GM19397 (cell line): ENCODE measurements around the gene IL36RN.

ENCODE experiments used
- ATAC-seq: cut with Tn5 transposase; IDR thresholded peaks from one replicate; pipeline ENCODE4 v1.9.1; 2021; ENCODE audit warnings: mild to moderate bottlenecking, moderate library complexity; ENCODE audit not compliant: unreplicated experiment

The IL36RN gene

GRCh38 chr2:113058998-113059960 lies at the start of gene IL36RN:
Gene IL36RN, plus strand, starts transcription at chr2:113059198. Its CDS starts 241 bp downstream, at chr2:113059439.
- ATAC-seq: no peak

GRCh38 chr2:113009622-113010021 lies 49.4 kb upstream of the IL36RN start:
- no peak for ATAC-seq

- ATAC-seq: no peak
Measured at GRCh38 chr2:113010088-113010487, 48.9 kb upstream of the IL36RN start.

DNA sequence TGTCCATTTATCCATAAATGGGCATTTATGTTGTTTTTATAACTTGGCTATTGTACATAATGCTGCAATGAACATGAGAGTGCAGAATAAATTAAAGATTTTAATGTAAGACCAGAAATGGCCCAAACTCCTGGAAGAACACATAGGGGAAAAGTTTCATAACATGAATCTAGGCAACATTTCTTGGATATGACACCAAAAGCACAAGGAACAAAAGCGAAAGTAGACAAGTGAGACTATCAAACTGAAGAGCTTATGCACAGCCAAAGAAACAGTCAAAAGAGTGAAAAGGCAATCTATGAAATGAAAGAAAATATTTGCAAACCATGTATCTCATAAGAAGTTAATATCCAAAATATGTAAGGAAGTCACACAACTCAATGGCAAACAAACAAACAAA lies 47.9 kb upstream of the IL36RN start:
- no peak for ATAC-seq

- ATAC-seq: no peak
Measured at GRCh38 chr2:113012436-113013335, 46.3 kb upstream of the IL36RN start.

DNA sequence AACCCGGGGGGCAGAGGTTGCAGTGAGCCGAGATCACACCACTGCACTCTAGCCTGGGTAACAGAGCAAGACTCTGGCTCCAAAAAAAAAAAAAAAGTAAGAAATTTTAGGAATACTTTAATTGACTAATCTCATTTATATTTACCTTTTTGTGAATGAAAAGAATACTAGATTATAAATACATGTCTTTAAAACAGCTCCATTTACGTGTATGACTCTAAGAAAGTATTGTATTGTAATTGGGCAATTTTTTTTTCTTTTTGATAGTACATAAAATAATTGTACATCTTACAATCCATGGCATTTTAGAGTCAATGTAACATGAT lies 45.7 kb upstream of the IL36RN start:
- no peak for ATAC-seq

- no peak for ATAC-seq
Measured at GRCh38 chr2:113014067-113014466, 44.9 kb upstream of the IL36RN start.

GRCh38 chr2:113015042-113015441 lies 44.0 kb upstream of the IL36RN start:
- no peak for ATAC-seq

DNA sequence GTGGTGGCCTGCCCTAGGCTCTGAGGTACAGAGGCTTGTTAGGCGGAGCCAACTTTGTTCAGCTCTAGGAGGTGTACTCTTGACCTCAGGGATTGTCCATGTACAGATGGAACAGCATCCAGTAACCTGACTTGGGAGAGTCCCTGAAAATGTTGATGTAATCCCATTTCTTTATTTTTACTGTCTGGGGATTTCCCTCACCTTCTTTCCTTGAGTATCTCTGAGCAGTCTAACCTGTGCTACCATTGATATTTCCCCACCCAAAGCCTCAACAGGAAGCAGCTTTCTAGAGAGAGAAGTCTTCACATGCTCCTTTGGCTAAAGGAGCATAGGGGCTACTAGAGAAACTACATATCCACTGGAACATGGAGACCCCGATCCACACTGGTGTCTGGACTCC lies 43.3 kb upstream of the IL36RN start:
- no peak for ATAC-seq

DNA sequence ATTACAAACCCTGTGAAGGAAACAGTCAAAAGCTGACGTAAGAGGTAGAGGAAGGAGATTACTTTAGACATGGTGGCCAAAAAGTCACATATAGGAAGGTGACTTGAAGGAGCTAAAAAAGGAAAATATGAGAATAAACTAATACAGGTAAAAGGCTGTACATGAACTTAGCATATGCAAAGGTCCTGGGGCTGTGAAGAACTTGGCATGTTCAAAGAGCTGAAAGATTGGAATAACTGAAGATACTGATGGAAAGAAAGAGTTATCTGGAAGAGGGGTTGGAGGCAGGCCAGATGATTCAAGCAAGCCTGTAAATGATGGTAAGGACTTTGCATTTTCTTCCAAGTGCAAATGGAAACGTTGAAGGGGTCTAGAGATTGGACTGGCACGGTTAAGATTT lies 40.5 kb upstream of the IL36RN start:
- ATAC-seq: no peak

- ATAC-seq: no peak
Measured at GRCh38 chr2:113021312-113021711, 37.7 kb upstream of the IL36RN start.

GRCh38 chr2:113024764-113025163 lies 34.2 kb upstream of the IL36RN start:
- no peak for ATAC-seq

DNA sequence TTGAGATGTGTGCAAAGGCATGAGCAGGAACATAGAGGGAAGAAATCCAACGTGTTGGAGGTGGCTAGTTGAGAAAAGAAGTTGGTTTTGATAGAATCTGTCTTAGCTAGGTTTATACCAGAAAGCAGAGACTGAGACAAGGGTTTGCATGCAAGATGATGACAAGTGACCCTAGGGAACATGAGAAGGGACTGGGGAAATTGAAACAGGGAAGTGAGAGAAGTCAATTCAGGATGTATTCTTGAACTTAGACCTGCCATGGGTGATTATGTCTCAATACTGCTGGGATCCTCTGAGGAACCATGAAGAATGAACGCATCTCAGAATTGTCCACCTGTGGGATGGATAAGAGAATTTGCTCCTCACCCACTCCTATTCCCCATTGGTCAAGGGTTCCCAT lies 33.3 kb upstream of the IL36RN start:
- no peak for ATAC-seq

- ATAC-seq: no peak
Measured at GRCh38 chr2:113027691-113028090, 31.3 kb upstream of the IL36RN start.

DNA sequence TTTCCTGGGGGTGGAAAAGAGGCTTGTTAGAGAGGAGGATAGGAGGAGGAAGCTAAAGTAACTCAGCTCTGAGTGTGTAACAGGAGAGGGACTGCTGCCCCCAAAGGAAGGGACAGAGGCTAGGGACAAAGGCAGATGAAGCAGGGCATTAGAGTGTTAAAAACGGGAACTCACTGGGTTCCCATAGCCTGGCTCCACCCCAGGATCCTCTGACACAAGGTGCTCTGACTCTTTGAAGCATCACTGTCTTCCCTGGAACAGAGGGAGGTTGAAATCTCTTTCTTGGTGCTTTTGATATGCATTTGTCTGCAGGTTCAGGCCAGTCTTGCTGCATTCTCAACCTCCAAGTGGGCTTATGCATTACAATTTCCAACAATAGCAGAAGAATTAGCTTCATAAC lies 30.9 kb upstream of the IL36RN start:
- ATAC-seq: no peak

DNA sequence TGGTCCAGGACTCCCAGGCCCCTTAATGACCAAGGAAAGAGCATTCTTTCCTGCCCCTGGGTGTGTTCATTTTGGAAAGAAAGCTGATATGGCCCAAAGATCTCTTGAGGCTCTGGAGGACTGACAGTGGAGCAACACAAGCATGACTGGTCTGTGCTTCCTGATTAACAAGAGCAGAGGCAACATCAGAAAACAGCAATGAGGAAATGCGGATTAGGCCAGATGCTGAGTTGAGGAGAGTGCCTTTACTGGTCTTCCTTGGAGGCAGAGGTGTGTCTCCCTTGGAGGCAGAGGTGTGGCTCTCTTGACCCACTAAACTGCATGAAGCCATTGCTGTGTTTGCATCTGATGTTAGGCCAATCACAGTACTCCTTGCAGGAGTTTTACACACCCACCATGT lies 26.3 kb upstream of the IL36RN start:
- ATAC-seq: no peak

DNA sequence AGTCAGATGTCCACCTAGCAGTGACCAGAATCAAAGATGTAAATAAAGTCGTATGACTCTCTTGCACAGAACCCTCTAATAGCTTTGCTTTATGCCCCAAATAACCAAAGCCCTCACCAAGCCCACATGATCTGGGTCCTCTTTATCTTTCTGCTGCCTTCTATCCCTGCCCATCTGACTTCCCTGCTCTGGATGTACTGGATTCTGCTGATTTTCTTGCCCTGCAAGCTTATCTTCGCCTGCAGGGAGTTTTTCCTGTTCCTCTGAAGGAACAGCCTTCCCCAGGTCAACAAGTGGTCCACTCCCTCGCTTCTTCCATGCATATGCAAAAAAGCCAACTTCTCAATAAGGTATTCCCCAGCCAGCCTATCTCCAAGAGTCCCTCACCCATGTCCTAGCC lies 25.0 kb upstream of the IL36RN start:
- ATAC-seq: no peak

DNA sequence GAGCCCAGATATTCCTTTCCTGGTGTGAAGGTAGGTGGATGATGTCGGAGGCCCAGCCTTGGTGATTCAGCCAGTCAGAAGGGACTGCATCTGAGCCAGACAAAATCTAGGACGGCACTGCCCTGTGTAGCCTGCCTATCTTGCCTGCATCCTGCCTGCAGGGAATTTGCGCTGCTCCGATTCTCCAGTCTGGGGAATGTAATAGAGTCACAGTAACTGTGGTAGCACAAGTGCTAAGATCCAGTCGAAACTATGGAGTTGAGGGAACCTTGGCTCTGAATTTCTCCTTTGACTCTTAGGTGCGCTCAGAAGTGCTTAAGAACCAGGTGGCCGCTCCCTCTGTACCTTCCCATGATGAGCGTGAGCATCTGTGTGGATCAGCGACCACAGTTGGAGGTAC lies 22.2 kb upstream of the IL36RN start:
- ATAC-seq: no peak

DNA sequence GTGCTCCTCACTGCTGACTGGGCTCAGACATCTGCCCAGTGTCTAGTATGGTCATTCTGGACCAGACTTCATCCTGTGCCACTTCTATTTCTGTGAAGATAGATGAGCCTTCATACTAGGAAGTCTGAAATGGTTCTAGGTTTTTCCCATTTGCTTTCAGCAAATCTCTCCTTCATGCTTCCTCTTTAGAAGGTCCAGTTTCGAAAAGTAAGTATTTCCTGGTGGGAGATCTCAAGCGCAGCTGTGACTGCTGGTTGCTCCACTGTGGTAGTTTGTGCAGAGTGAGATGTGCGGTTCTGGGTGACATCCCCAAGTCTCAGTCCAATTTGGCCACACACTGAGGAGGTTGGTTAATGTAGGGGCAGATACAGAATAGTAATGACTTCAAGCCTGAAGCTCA lies 20.7 kb upstream of the IL36RN start:
- ATAC-seq: no peak

DNA sequence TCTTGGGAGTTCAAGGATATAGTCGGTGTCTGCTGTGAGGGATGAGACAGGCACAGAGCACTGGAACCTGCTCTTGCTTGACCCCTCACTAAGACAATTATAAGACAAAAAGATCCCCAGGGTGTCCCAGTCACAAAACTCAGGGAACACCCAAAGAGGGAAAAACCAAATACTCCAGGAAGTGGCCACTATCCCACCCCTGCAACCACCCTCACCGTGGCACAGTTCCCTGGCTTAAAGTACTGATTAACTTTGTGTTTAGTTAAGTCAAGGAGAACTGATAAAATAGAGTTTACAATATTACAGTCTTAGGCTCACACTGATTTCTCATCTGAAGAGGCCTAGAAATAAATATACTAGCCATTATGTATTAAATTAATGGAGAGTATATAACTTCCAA lies 19.8 kb upstream of the IL36RN start:
- no peak for ATAC-seq

DNA sequence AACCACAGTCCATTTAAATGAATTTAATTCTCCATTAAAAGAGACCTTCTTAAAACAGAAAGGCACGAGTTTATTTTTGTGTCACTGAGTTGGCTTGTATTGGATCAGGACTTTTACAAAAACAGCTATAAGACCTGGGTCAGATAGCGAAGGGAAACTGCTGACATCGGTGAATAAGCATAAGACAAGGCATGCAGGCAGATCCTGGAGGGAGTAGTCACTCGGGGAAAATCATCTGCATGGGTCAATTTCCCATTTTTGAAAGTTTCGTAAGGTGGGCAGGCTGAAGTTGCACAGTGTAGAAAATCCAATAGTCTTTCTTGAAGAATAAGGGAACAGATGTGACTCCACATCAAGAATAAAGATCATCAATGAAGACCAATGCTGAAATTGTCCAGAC lies 19.3 kb upstream of the IL36RN start:
- no peak for ATAC-seq

DNA sequence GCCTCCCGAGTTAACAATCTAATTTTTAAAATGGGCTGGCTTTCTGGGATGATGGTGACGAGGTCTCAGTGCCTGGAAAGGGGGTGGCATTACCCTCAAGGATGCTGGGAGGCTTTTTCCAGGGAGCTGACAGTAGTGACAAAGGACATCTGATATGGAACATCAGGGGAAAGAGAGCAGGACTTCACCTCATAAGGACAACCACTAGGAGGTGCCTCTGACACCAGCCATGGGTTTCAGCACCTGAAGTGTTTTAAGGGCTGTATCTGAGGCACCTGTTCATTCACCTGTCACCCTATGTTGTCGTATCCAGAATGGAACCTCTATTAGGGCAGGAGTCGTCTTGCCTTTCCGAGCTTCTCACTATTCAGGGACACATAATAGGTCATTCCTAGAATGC lies 17.1 kb upstream of the IL36RN start:
- ATAC-seq: no peak
